PC-9 (cell line): ENCODE data around the gene ZNF263. TPM values are rescaled to one million over a fixed set of nuclear protein-coding genes. Genes with fewer than 3 reads are reported as not detected.
A peak's percentile ranks its signal among the peaks of the same experiment; 100 is the strongest.

Experiments used
- BruUV-seq: library from RNA; stranded (reverse); fragments of 400-500 nt; replicated peaks from 2 replicates; lab custom pipeline; 2021; lab: Mats Ljungman, UMichigan
- CTCF ChIA-PET: fragments of 300-600 bp; sonication (Branson Sonifier 250); formaldehyde crosslinking; loops from one replicate; lab custom pipeline; 2022; ENCODE audit warnings: antibody characterized with exemption; lab: Charles Lee
- POLR2A ChIA-PET: fragments of 300-600 bp; sonication (Branson Sonifier 250); formaldehyde crosslinking; loops from one replicate; lab custom pipeline; 2022; ENCODE audit warnings: antibody characterized with exemption; ENCODE audit not compliant: unreplicated experiment; lab: Charles Lee
- DNase-seq, 2 experiments: peaks; one replicate each; pipeline versions ENCODE4 v3.0.0 to v3.0.0-alpha.2; 2015 to 2022; ENCODE audit warnings: mixed read lengths in 1 of 2
- H2AFZ ChIP-seq: fragments of 200-600 bp; sonication (generic); 2 replicates; pipeline ENCODE4 v1.8.1; 2017; ENCODE audit warnings: antibody characterized with exemption
- H3F3A ChIP-seq: fragments of 200-600 bp; sonication (generic); 2 replicates; pipeline ENCODE4 v1.8.1; 2017; ENCODE audit warnings: antibody characterized with exemption, mild to moderate bottlenecking, low read depth; ENCODE audit not compliant: insufficient read depth
- H3K27ac ChIP-seq: fragments of 200-600 bp; sonication (generic); 2 replicates; pipeline ENCODE4 v1.6.1; 2016; ENCODE audit warnings: mixed run types
- H3K27me3 ChIP-seq: fragments of 200-600 bp; sonication (generic); 2 replicates; pipeline ENCODE4 v1.6.1; 2016; ENCODE audit warnings: low read depth, mixed run types; ENCODE audit not compliant: insufficient read depth
- H3K36me3 ChIP-seq: fragments of 200-600 bp; sonication (generic); 2 replicates; pipeline ENCODE4 v1.6.1; 2016; ENCODE audit warnings: low read depth, mixed run types
- H3K4me1 ChIP-seq: fragments of 200-600 bp; sonication (generic); replicated peaks from 2 replicates; pipeline ENCODE4 v1.6.1; 2016; ENCODE audit warnings: mixed run types; ENCODE audit not compliant: insufficient read depth
- H3K4me2 ChIP-seq: fragments of 200-600 bp; sonication (generic); 2 replicates; pipeline ENCODE4 v1.6.1; 2017; ENCODE audit warnings: mixed run types
- H3K4me3 ChIP-seq: fragments of 200-600 bp; sonication (generic); 2 replicates; pipeline ENCODE4 v1.6.1; 2016; ENCODE audit warnings: mixed run types
- H3K79me2 ChIP-seq: fragments of 200-600 bp; sonication (generic); 2 replicates; pipeline ENCODE4 v1.6.1; 2017; ENCODE audit warnings: low read depth, mixed run types
- H3K9me2 ChIP-seq: fragments of 200-600 bp; sonication (generic); 2 replicates; pipeline ENCODE4 v1.8.1; 2017; ENCODE audit warnings: mild to moderate bottlenecking; ENCODE audit not compliant: insufficient read depth
- H3K9me3 ChIP-seq: fragments of 200-600 bp; sonication (generic); 2 replicates; pipeline ENCODE4 v1.8.1; 2016; ENCODE audit warnings: low read depth; ENCODE audit not compliant: insufficient read depth
- H4K20me1 ChIP-seq: fragments of 200-600 bp; sonication (generic); 2 replicates; pipeline ENCODE4 v1.8.1; 2017; ENCODE audit not compliant: insufficient read depth
- CTCF ChIP-seq: fragments of 200-600 bp; sonication (generic); conservative IDR thresholded peaks from 2 replicates; pipeline ENCODE4 v1.6.1; 2017; ENCODE audit warnings: mixed run types, antibody characterized with exemption, mild to moderate bottlenecking, moderate library complexity
- EZH2 ChIP-seq: fragments of 200-600 bp; sonication (generic); IDR thresholded peaks from 2 replicates; pipeline ENCODE4 v1.8.0; 2017; ENCODE audit warnings: antibody characterized with exemption, low read depth
- intact Hi-C: fragments of 100-400 bp; cut with micrococcal nuclease; formaldehyde crosslinking; loops from one replicate; pipeline ENCODE4 v1.10.0; 2022; ENCODE audit not compliant: unreplicated experiment
- total RNA-seq: library from RNA; stranded (reverse); gene quantifications from 2 replicates; pipeline ENCODE4 v1.2.3, GENCODE V29; 2021

ZNF263 gene
- total RNA-seq, 1 experiment from 2014 or later = 36.8 TPM

GRCh38 chr16:3282103-3282729 is 1.1 kb upstream of the ZNF263 start:
- intact Hi-C loops = loop anchor here (1.0 to 2.0 kb wide), 4 partner anchors 18 to 219 kb away; partner anchors contain the start of genes CLUAP1, ZNF174, ZNF200 and ZSCAN32
- peaks cover 30% of the 10 kb centered on the region for H3K36me3 ChIP-seq
- H4K20me1 ChIP-seq = no peaks in the 10 kb centered on the region
- H3F3A ChIP-seq = peaks cover 8% of the 10 kb centered on the region; the same call in 1 of the 2 replicates
- DNase-seq = peak in 1 of 2 experiments; percentile 62
- peaks cover 18% of the 10 kb centered on the region for H3K4me1 ChIP-seq
- H3K9me3 ChIP-seq = peaks cover 10% of the 10 kb centered on the region
- H3K4me3 ChIP-seq = peak overlapping the region; percentile 63
- H3K4me2 ChIP-seq = peak overlapping the region; percentile 90
- CTCF ChIA-PET = no interaction called here
- H3K79me2 ChIP-seq = peaks cover 37% of the 10 kb centered on the region
- no peaks in the 10 kb centered on the region for H3K27me3 ChIP-seq
- BruUV-seq = no TSS peak
- H2AFZ ChIP-seq = peak overlapping the region; percentile 90
- peak overlapping the region; percentile 97 for H3K27ac ChIP-seq
- TF ChIP-seq EZH2 = no peak
- TF ChIP-seq CTCF = no peak
- H3K9me2 ChIP-seq = no peaks in the 10 kb centered on the region
- POLR2A ChIA-PET = interaction anchor here (0.5 to 0.7 kb wide), 6 partner anchors 15 to 831 kb away, joined by 4 to 26 read pairs (median 11); no protein-coding TSS in a partner anchor

GRCh38 chr16:3283543-3284447 is 504 bp downstream of the ZNF263 start:
- Histone ChIP-seq H3K4me3 (peak overlapping the region; percentile 63), H3F3A (peaks cover 8% of the 10 kb centered on the region; the same call in 1 of the 2 replicates), H3K9me2 (no peaks in the 10 kb centered on the region), H4K20me1 (no peaks in the 10 kb centered on the region), H3K36me3 (peaks cover 43% of the 10 kb centered on the region), H3K4me2 (peak overlapping the region; percentile 90), H3K27ac (peak overlapping the region; percentile 97), H2AFZ (peak overlapping the region; percentile 74), H3K27me3 (no peaks in the 10 kb centered on the region), H3K79me2 (peaks cover 53% of the 10 kb centered on the region), H3K4me1 (peaks cover 18% of the 10 kb centered on the region), H3K9me3 (peaks cover 26% of the 10 kb centered on the region)
- ChIA-PET CTCF (interaction anchor here (0.6 kb wide), 2 partner anchors 109 to 320 kb away, joined by 3 to 11 read pairs; no protein-coding TSS in a partner anchor), POLR2A (interaction anchor here (0.7 kb wide), 2 partner anchors 20 to 149 kb away, joined by 3 to 5 read pairs; partner anchors contain the start of gene ZNF213)
- TF ChIP-seq CTCF (no peak), EZH2 (no peak)
- intact Hi-C loops = loop anchor here (1.0 to 2.0 kb wide), 4 partner anchors 49 to 217 kb away; partner anchors contain the start of genes CLUAP1, ZNF174, ZNF200 and ZSCAN32
- no peak for DNase-seq
- BruUV-seq = TSS peak; percentile 31

GRCh38 chr16:3285131-3285530 is 1.8 kb downstream of the ZNF263 start:
- peaks cover 18% of the 10 kb centered on the region for H3K4me1 ChIP-seq
- ChIA-PET CTCF (interaction anchor here (0.6 kb wide), 1 partner anchor 187 kb away, joined by 8 read pairs; no protein-coding TSS in a partner anchor), POLR2A (interaction anchor here (0.6 kb wide), 1 partner anchor 102 kb away, joined by 3 read pairs; no protein-coding TSS in a partner anchor)
- H2AFZ ChIP-seq = no peak overlapping the region
- no peaks in the 10 kb centered on the region for H4K20me1 ChIP-seq
- peak overlapping the region; percentile 63; the same call in 1 of the 2 replicates for H3K4me3 ChIP-seq
- BruUV-seq = no TSS peak
- H3K36me3 ChIP-seq = peaks cover 56% of the 10 kb centered on the region
- no peak for DNase-seq
- no peak overlapping the region for H3K27ac ChIP-seq
- H3K4me2 ChIP-seq = peak overlapping the region; percentile 90
- H3K27me3 ChIP-seq = no peaks in the 10 kb centered on the region
- H3K9me3 ChIP-seq = peaks cover 39% of the 10 kb centered on the region
- intact Hi-C loops = no loop called here
- TF ChIP-seq CTCF (no peak), EZH2 (no peak)
- peaks cover 65% of the 10 kb centered on the region for H3K79me2 ChIP-seq
- H3K9me2 ChIP-seq = no peaks in the 10 kb centered on the region
- peaks cover 8% of the 10 kb centered on the region; the same call in 1 of the 2 replicates for H3F3A ChIP-seq
